Measurements from ENCODE around the gene SCAF11.

DNA sequence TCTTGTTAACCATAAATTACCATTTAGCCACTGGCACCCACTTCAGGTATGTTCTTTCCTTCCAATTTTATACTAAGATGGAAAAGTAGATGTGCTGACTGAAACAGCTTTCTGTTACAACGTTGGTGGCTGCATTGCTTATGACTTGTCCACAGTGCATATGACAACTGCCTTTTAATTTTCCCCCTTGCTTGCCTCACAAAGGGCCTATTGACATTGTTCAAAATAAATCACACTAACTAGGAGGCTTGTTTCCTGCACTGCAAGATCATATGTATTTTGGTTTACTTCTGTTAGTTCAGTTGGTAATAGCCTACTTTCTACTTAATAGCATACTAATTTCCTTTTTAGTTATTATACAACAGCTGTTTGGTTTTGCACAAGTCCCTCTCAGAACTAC lies 55.4 kb downstream of the SCAF11 start:
- TF ChIP-seq, protein P1, sequence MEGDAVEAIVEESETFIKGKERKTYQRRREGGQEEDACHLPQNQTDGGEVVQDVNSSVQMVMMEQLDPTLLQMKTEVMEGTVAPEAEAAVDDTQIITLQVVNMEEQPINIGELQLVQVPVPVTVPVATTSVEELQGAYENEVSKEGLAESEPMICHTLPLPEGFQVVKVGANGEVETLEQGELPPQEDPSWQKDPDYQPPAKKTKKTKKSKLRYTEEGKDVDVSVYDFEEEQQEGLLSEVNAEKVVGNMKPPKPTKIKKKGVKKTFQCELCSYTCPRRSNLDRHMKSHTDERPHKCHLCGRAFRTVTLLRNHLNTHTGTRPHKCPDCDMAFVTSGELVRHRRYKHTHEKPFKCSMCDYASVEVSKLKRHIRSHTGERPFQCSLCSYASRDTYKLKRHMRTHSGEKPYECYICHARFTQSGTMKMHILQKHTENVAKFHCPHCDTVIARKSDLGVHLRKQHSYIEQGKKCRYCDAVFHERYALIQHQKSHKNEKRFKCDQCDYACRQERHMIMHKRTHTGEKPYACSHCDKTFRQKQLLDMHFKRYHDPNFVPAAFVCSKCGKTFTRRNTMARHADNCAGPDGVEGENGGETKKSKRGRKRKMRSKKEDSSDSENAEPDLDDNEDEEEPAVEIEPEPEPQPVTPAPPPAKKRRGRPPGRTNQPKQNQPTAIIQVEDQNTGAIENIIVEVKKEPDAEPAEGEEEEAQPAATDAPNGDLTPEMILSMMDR (IDR thresholded peaks at IDR 0.05): no peak
- TF ChIP-seq POLR2A (IDR thresholded peaks at IDR 0.05) (no peak), EP300 (IDR thresholded peaks at IDR 0.05) (no peak), POLR2AphosphoS5 (IDR thresholded peaks at IDR 0.05) (no peak)
